WERI-Rb-1 (cell line): Measurements from ENCODE around the gene LAMB1.

Source experiments
- DNase-seq: peaks from one replicate; pipeline ENCODE4 v3.0.0-alpha.2; 2020
- H3K27ac ChIP-seq: fragments of 250-450 bp; sonication (Bioruptor Pico); 2 replicates; pipeline ENCODE4 v1.5.1; 2020; ENCODE audit warnings: mild to moderate bottlenecking, moderate library complexity
- H3K27me3 ChIP-seq: fragments of 250-450 bp; sonication (Bioruptor Pico); 2 replicates; pipeline ENCODE4 v1.5.1; 2021; ENCODE audit warnings: mild to moderate bottlenecking, low read depth, moderate library complexity; ENCODE audit not compliant: insufficient read depth, severe bottlenecking
- H3K36me3 ChIP-seq: fragments of 250-450 bp; sonication (Bioruptor Pico); 2 replicates; pipeline ENCODE4 v1.5.1; 2020; ENCODE audit warnings: mild to moderate bottlenecking, moderate library complexity
- H3K4me3 ChIP-seq: 2 replicates; pipeline ENCODE4 v1.5.1; 2011; ENCODE audit warnings: low read depth, mild to moderate bottlenecking, control low read depth, low read length
- H3K9me3 ChIP-seq: fragments of 250-450 bp; sonication (Bioruptor Pico); 2 replicates; pipeline ENCODE4 v1.5.1; 2021; ENCODE audit warnings: mild to moderate bottlenecking, moderate library complexity; ENCODE audit not compliant: severe bottlenecking
- CTCF ChIP-seq: IDR thresholded peaks from 2 replicates; pipeline ENCODE4 v1.5.1; 2011; ENCODE audit warnings: low read depth, mild to moderate bottlenecking, control low read depth, inconsistent platforms, low read length

LAMB1 gene

DNA sequence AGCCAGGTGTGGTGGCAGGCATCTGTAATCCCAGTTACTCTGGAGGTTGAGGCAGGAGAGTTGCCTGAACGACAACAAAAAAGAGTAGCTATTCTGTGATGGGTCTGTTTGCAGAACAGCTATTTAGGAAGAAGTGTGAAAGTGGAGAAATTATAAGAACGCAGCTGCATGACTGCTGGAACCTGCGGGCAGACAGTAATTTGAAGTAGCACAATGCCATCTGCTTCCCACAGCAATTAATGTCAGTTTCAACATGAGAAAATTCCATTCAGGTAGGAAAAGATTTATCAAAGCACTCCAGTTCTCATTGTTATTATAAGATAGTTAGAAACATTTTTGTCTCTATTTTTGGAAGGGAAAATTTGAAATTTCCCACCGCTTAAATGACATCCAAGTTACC, 21.5 kb downstream of the LAMB1 start:
- Histone ChIP-seq H3K9me3 (no peaks in the 10 kb centered on the region), H3K36me3 (peaks cover 43% of the 10 kb centered on the region), H3K4me3 (no peak overlapping the region), H3K27me3 (no peaks in the 10 kb centered on the region), H3K27ac (no peak overlapping the region)
- no peak for TF ChIP-seq CTCF
- no peak for DNase-seq

- TF ChIP-seq CTCF = no peak
- no peak for DNase-seq
- H3K9me3 ChIP-seq = no peaks in the 10 kb centered on the region
- no peak overlapping the region for H3K27ac ChIP-seq
- H3K27me3 ChIP-seq = no peaks in the 10 kb centered on the region
- H3K36me3 ChIP-seq = peaks cover 43% of the 10 kb centered on the region
- no peak overlapping the region for H3K4me3 ChIP-seq
Measured at GRCh38 chr7:107980671-107981190, 22.2 kb downstream of the LAMB1 start.

DNA sequence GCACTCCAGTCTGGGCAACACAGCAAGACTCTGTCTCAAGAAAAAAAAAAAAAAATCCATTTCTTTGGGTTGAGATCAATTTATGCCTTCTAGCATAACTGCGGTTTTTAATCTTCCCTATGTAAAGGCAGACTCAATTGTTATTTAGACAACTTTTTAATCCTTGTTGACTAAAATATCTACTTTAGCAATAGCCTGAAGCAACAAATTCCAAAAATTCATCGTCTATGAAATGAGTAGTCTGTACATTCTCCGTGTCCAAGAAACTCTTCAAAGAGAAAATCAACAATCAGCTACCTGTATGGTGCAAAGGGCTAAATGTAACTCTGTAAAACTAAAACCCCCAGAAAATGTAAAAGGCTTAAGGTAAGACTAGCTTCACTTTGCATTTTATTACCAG, 22.8 kb downstream of the LAMB1 start:
- Histone ChIP-seq H3K4me3 (no peak overlapping the region), H3K36me3 (peaks cover 44% of the 10 kb centered on the region), H3K27ac (no peak overlapping the region), H3K9me3 (no peaks in the 10 kb centered on the region), H3K27me3 (no peaks in the 10 kb centered on the region)
- DNase-seq = no peak
- no peak for TF ChIP-seq CTCF

- TF ChIP-seq CTCF = no peak
- Histone ChIP-seq H3K9me3 (no peaks in the 10 kb centered on the region), H3K27me3 (no peaks in the 10 kb centered on the region), H3K36me3 (peaks cover 46% of the 10 kb centered on the region), H3K4me3 (no peak overlapping the region), H3K27ac (peak overlapping the region; percentile 39)
- no peak for DNase-seq
Measured at GRCh38 chr7:107978815-107979408, 24.0 kb downstream of the LAMB1 start.

DNA sequence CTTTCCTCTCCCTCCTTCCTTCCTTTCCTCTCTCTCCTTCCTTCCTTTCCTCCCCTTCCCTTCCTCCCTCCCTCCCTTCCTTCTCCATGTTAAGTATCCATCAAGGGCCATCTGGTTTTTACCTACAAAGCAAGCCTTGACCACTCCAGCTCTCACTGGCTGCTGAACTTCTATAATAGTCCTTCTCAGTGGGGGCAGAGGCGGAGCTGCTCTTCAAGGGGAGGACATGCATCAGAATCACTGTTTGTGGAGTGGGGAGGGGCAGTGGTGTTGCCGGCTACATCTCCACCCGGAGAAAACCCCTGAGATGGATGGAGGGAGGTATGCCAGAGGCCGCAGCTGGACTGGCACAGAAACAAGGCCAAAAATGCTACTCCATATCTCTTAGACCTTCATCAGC, 25.9 kb downstream of the LAMB1 start:
- no peak for TF ChIP-seq CTCF
- no peak overlapping the region for H3K27ac ChIP-seq
- no peak for DNase-seq
- no peaks in the 10 kb centered on the region for H3K9me3 ChIP-seq
- no peak overlapping the region for H3K4me3 ChIP-seq
- H3K36me3 ChIP-seq = peaks cover 56% of the 10 kb centered on the region
- no peaks in the 10 kb centered on the region for H3K27me3 ChIP-seq

- TF ChIP-seq CTCF = no peak
- DNase-seq = no peak
- H3K4me3 ChIP-seq = no peak overlapping the region
- H3K27ac ChIP-seq = no peak overlapping the region
- H3K36me3 ChIP-seq = peaks cover 59% of the 10 kb centered on the region
- no peaks in the 10 kb centered on the region for H3K27me3 ChIP-seq
- H3K9me3 ChIP-seq = no peaks in the 10 kb centered on the region
Measured at GRCh38 chr7:107976620-107977019, 26.3 kb downstream of the LAMB1 start.
